ENCODE data around the gene SMYD5.

Gene SMYD5

DNA sequence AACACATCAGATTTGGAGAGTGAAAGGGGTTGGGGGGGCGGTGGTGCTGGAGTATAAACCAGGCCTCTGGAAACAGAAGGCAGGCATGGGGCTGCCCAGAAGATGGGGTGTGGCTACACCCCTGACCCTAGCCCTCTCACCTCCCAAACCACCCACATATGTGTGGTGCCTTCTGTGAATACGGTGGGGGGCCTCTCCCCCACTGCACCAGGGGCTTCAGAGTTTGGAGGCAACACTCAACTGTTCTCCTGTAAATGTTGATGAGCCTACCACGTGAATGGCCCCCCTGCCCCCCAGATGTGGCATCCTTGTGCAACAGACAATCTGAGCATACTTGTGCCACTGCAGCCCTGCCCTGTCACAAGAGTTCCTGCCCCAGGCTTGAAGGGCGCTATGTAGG is 50.7 kb downstream of the SMYD5 start:
- no peak for DNase-seq
- no CpG with 5 or more reads among the region's 4 CpGs for WGBS (ENCODE audit: extremely low coverage, insufficient coverage, low lambda C conversion rate)
- Histone ChIP-seq H3K4me2 (ENCODE audit: low read length) (no peak overlapping the region), H3K27ac (ENCODE audit: low read depth, low read length) (no peak overlapping the region), H3K79me1 (ENCODE audit: low read length) (no peaks in the 10 kb centered on the region), H4K8ac (ENCODE audit: low read depth, low read length) (no peak overlapping the region), H3K4me3 (ENCODE audit: low read length) (no peak overlapping the region), H3K79me2 (ENCODE audit: control insufficient read depth, insufficient read depth, low read length) (no peaks in the 10 kb centered on the region), H2AK5ac (ENCODE audit: low read length) (no peak overlapping the region), H3K4me1 (ENCODE audit: control insufficient read depth, low read depth, low read length) (no peaks in the 10 kb centered on the region), H3K18ac (ENCODE audit: low read length) (no peak overlapping the region), H3K9ac (ENCODE audit: low read length) (no peak overlapping the region), H3K27me3 (ENCODE audit: insufficient read depth, low read length, poor library complexity) (peaks cover 9% of the 10 kb centered on the region), H4K5ac (ENCODE audit: low read length) (no peak overlapping the region), H3K23ac (ENCODE audit: low read length) (no peak overlapping the region), H2BK120ac (ENCODE audit: low read depth, low read length) (no peak overlapping the region), H2BK15ac (replicated peaks; ENCODE audit: low read depth) (no peak overlapping the region), H3K56ac (ENCODE audit: low read length) (no peak overlapping the region), H3K36me3 (ENCODE audit: control insufficient read depth, insufficient read depth, low read length) (no peaks in the 10 kb centered on the region), H2BK5ac (ENCODE audit: low read length) (no peak overlapping the region), H3K4ac (ENCODE audit: low read depth, low read length) (no peak overlapping the region)

DNA sequence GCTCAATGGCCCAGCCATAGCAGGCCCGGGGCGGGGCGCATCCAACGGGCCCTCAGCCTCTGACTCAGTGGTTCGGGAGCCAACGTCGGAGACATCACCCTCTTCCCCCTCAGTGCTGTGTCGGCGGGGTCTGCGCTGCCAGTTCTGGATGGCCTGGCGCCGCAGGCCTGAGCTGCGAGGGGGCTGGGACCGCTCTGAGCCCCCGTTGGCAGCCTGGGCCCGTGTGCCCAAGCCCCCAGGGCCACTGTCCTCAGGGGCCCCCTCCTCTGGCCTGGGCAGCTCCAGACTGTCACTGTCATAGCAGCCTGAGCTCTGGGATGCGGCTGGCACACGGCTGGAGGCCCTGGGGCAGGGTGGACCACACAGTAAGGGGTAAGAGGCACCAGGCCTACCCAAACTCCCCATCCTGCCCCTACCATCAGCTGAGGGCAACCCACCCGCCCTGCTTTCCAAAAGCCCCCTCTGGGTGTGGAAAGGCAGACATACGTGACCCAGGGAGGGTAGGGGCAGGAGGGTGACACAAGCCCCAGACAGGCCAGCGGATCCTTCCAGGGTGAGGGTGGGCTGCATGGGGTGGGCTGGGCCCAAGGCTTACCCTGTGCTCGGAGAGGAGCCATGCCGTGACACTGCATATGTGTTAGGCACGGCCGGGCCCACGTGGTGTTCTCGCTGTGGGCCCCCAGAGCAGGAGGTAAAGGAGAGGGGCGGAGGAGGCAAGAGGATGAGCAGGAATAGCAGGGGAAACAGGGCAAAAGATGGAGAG is 51.4 kb downstream of the SMYD5 start:
- H3K27me3 ChIP-seq (ENCODE audit: insufficient read depth, low read length, poor library complexity) = peaks cover 13% of the 10 kb centered on the region
- no peaks in the 10 kb centered on the region for H3K79me1 ChIP-seq (ENCODE audit: low read length)
- no peak overlapping the region for H3K4me3 ChIP-seq (ENCODE audit: low read length)
- no peak overlapping the region for H3K23ac ChIP-seq (ENCODE audit: low read length)
- no peak overlapping the region for H2BK120ac ChIP-seq (ENCODE audit: low read depth, low read length)
- no peak overlapping the region for H3K4me2 ChIP-seq (ENCODE audit: low read length)
- no peak overlapping the region for H3K18ac ChIP-seq (ENCODE audit: low read length)
- no peaks in the 10 kb centered on the region for H3K79me2 ChIP-seq (ENCODE audit: control insufficient read depth, insufficient read depth, low read length)
- H2AK5ac ChIP-seq (ENCODE audit: low read length) = no peak overlapping the region
- no CpG with 5 or more reads among the region's 28 CpGs for WGBS (ENCODE audit: extremely low coverage, insufficient coverage, low lambda C conversion rate)
- no peak overlapping the region for H3K9ac ChIP-seq (ENCODE audit: low read length)
- H3K4me1 ChIP-seq (ENCODE audit: control insufficient read depth, low read depth, low read length) = no peaks in the 10 kb centered on the region
- no peak overlapping the region for H2BK5ac ChIP-seq (ENCODE audit: low read length)
- H3K56ac ChIP-seq (ENCODE audit: low read length) = no peak overlapping the region
- H3K4ac ChIP-seq (ENCODE audit: low read depth, low read length) = no peak overlapping the region
- no peak overlapping the region for H3K27ac ChIP-seq (ENCODE audit: low read depth, low read length)
- no peak overlapping the region for H2BK15ac ChIP-seq (replicated peaks; ENCODE audit: low read depth)
- no peaks in the 10 kb centered on the region for H3K36me3 ChIP-seq (ENCODE audit: control insufficient read depth, insufficient read depth, low read length)
- H4K8ac ChIP-seq (ENCODE audit: low read depth, low read length) = no peak overlapping the region
- DNase-seq = no peak
- H4K5ac ChIP-seq (ENCODE audit: low read length) = no peak overlapping the region

DNA sequence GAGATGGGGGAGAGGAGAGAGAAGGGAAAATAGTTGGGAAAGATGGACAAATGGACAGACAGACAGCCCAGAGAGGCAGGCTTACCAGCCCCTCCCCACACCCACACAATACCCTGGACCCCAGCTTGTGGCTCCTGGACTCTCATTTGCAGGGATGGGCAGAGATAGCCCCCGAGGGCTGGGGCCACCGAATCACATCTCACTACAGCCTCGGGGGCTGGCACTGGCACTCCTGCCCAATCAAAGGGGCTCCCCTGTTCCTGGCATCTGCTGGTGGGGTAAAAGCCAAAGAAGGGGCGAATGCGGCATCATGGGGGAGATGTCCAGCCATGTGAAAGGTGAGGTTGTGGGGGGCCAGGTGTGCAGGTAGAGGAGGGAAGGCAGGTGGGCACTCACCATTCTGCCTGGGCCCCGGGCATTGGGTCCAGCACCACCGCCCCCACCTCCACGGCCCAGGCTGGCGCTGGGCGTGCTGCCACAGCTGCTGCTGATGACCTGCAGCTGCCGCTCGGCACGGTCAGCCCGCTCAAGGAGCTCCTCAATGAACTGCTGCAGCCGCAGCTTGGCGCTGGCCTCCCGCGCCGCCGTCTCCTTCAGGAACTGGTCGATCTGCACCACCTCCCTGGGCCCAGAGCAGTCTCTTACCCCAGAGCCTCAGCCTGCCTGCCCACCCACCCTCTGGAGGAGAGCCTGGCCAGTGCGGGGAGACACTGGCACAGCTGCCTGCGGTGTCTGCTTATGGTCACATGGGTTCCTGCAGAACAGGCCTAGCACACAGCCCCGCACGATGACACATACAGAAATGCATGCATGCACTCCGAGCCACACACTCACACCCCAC is 52.2 kb downstream of the SMYD5 start:
- Histone ChIP-seq H3K4me2 (ENCODE audit: low read length) (no peak overlapping the region), H4K5ac (ENCODE audit: low read length) (no peak overlapping the region), H3K4me1 (ENCODE audit: control insufficient read depth, low read depth, low read length) (no peaks in the 10 kb centered on the region), H3K27me3 (ENCODE audit: insufficient read depth, low read length, poor library complexity) (peaks cover 13% of the 10 kb centered on the region), H4K8ac (ENCODE audit: low read depth, low read length) (no peak overlapping the region), H3K4me3 (ENCODE audit: low read length) (no peak overlapping the region), H2BK120ac (ENCODE audit: low read depth, low read length) (no peak overlapping the region), H3K18ac (ENCODE audit: low read length) (no peak overlapping the region), H3K79me2 (ENCODE audit: control insufficient read depth, insufficient read depth, low read length) (no peaks in the 10 kb centered on the region), H3K9ac (ENCODE audit: low read length) (no peak overlapping the region), H2BK5ac (ENCODE audit: low read length) (no peak overlapping the region), H3K23ac (ENCODE audit: low read length) (no peak overlapping the region), H3K36me3 (ENCODE audit: control insufficient read depth, insufficient read depth, low read length) (no peaks in the 10 kb centered on the region), H3K79me1 (ENCODE audit: low read length) (no peaks in the 10 kb centered on the region), H3K4ac (ENCODE audit: low read depth, low read length) (no peak overlapping the region), H3K56ac (ENCODE audit: low read length) (no peak overlapping the region), H2AK5ac (ENCODE audit: low read length) (no peak overlapping the region), H3K27ac (ENCODE audit: low read depth, low read length) (no peak overlapping the region), H2BK15ac (replicated peaks; ENCODE audit: low read depth) (no peak overlapping the region)
- WGBS (ENCODE audit: extremely low coverage, insufficient coverage, low lambda C conversion rate) = no CpG with 5 or more reads among the region's 26 CpGs
- no peak for DNase-seq

DNA sequence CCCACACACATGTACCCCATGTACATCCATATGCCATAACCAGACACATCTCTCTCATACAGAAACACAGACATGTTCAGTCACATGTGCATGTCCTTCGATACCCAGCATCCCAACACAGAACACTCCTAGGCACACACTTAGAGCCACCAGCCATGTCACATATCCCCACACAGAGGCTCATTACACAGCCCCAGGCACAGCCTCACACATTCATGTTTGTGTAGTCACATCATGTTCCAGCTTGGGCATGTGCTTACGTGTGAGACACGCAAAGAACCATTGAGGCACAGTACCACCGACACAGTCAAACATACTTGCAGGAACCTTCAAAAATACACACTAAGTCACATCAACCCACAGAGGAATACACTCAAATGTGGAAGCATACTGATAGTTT is 53.0 kb downstream of the SMYD5 start:
- no peak overlapping the region for H3K18ac ChIP-seq (ENCODE audit: low read length)
- H3K9ac ChIP-seq (ENCODE audit: low read length) = no peak overlapping the region
- no peak overlapping the region for H3K4ac ChIP-seq (ENCODE audit: low read depth, low read length)
- no peak overlapping the region for H3K4me3 ChIP-seq (ENCODE audit: low read length)
- no peaks in the 10 kb centered on the region for H3K4me1 ChIP-seq (ENCODE audit: control insufficient read depth, low read depth, low read length)
- H4K8ac ChIP-seq (ENCODE audit: low read depth, low read length) = no peak overlapping the region
- H2BK120ac ChIP-seq (ENCODE audit: low read depth, low read length) = no peak overlapping the region
- peaks cover 13% of the 10 kb centered on the region for H3K27me3 ChIP-seq (ENCODE audit: insufficient read depth, low read length, poor library complexity)
- H2BK5ac ChIP-seq (ENCODE audit: low read length) = no peak overlapping the region
- no peak overlapping the region for H3K27ac ChIP-seq (ENCODE audit: low read depth, low read length)
- no peak overlapping the region for H4K5ac ChIP-seq (ENCODE audit: low read length)
- H3K23ac ChIP-seq (ENCODE audit: low read length) = no peak overlapping the region
- no peak overlapping the region for H3K4me2 ChIP-seq (ENCODE audit: low read length)
- DNase-seq = no peak
- H3K79me1 ChIP-seq (ENCODE audit: low read length) = no peaks in the 10 kb centered on the region
- WGBS (ENCODE audit: extremely low coverage, insufficient coverage, low lambda C conversion rate) = no CpG with 5 or more reads among the region's 4 CpGs
- no peaks in the 10 kb centered on the region for H3K79me2 ChIP-seq (ENCODE audit: control insufficient read depth, insufficient read depth, low read length)
- no peak overlapping the region for H2AK5ac ChIP-seq (ENCODE audit: low read length)
- no peak overlapping the region for H3K56ac ChIP-seq (ENCODE audit: low read length)
- H3K36me3 ChIP-seq (ENCODE audit: control insufficient read depth, insufficient read depth, low read length) = no peaks in the 10 kb centered on the region
- H2BK15ac ChIP-seq (replicated peaks; ENCODE audit: low read depth) = no peak overlapping the region

DNA sequence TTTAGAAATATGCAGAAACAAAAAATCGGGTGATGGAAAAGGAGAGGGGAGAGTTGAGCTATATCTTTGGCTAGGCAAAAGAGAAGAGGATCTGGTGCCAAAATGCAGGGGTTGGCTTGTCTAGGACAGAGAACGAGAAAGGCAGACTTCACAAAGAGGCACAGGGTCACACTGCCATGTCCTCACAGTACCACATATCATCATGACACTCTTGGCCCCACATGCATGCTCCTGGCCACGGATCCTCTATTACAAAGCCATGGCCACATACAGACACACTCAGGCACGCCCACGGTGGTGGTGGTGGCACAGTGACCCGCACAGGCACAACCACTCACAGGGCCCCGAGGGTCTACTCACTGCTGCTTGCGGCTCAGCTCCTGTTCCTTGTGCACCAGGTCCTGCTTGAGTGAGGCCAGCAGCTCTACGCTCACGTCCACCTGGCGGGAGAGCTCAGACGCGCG is 54.4 kb downstream of the SMYD5 start:
- no peak overlapping the region for H2BK120ac ChIP-seq (ENCODE audit: low read depth, low read length)
- peak overlapping the region; percentile 69 for H3K56ac ChIP-seq (ENCODE audit: low read length)
- H2BK15ac ChIP-seq (replicated peaks; ENCODE audit: low read depth) = no peak overlapping the region
- no CpG with 5 or more reads among the region's 14 CpGs for WGBS (ENCODE audit: extremely low coverage, insufficient coverage, low lambda C conversion rate)
- no peak overlapping the region for H3K4me3 ChIP-seq (ENCODE audit: low read length)
- H3K79me1 ChIP-seq (ENCODE audit: low read length) = no peaks in the 10 kb centered on the region
- no peak overlapping the region for H2AK5ac ChIP-seq (ENCODE audit: low read length)
- H3K4me1 ChIP-seq (ENCODE audit: control insufficient read depth, low read depth, low read length) = no peaks in the 10 kb centered on the region
- no peak overlapping the region for H2BK5ac ChIP-seq (ENCODE audit: low read length)
- DNase-seq = no peak
- H3K4me2 ChIP-seq (ENCODE audit: low read length) = peak overlapping the region; percentile 39
- H3K4ac ChIP-seq (ENCODE audit: low read depth, low read length) = no peak overlapping the region
- H4K8ac ChIP-seq (ENCODE audit: low read depth, low read length) = no peak overlapping the region
- H3K79me2 ChIP-seq (ENCODE audit: control insufficient read depth, insufficient read depth, low read length) = no peaks in the 10 kb centered on the region
- H3K18ac ChIP-seq (ENCODE audit: low read length) = no peak overlapping the region
- no peaks in the 10 kb centered on the region for H3K36me3 ChIP-seq (ENCODE audit: control insufficient read depth, insufficient read depth, low read length)
- H3K27me3 ChIP-seq (ENCODE audit: insufficient read depth, low read length, poor library complexity) = peaks cover 13% of the 10 kb centered on the region
- no peak overlapping the region for H4K5ac ChIP-seq (ENCODE audit: low read length)
- peak overlapping the region; percentile 32 for H3K9ac ChIP-seq (ENCODE audit: low read length)
- H3K27ac ChIP-seq (ENCODE audit: low read depth, low read length) = no peak overlapping the region
- H3K23ac ChIP-seq (ENCODE audit: low read length) = no peak overlapping the region
